ENCODE results near the gene RABGAP1.

Gene RABGAP1

DNA sequence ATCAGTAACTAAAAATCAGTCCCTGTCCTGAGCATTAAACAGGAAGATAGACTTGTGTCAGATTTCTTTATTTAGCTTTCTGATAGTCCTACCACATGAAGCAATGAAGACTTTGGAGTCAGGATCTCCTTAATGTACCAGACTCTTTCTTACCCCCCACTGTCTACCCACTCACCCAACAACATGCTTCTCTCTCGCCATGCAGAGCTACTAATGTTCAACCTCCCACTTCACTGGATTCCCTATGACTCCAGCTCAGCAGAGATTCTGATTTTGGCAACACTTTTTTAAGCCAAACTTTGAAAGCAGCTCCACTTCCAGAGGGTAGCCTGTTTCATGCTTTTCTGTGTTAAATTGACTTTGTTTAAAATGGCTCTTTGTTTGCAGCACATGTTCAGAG is 143.4 kb downstream of the RABGAP1 start:
- no peak for DNase-seq (ENCODE audit: low read depth)

DNA sequence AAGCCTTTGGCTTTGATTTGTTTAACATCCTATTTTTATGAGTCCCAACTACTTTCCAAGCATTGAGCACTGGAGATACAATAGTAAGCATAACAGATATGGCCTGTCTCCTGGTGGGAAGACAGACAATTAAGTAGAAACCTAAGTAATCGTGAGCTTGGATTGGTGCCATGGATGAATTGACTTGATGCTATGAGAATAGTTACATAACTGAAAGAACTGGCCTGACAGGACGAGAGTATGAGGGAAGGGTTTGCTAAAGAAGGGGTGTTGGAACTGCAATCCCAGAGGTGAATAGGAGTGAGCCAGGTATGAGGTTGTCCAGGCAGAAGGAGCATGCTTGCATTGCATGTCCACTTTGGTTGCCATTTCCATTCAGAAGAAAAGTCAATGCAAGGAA is 145.1 kb downstream of the RABGAP1 start:
- no peak for DNase-seq (ENCODE audit: low read depth)

- DNase-seq (ENCODE audit: low read depth): no peak
Observed at GRCh38 chr9:123087359-123087888, 146.6 kb downstream of the RABGAP1 start.

- DNase-seq (ENCODE audit: low read depth): no peak
Observed at GRCh38 chr9:123089040-123089439, 148.2 kb downstream of the RABGAP1 start.

DNA sequence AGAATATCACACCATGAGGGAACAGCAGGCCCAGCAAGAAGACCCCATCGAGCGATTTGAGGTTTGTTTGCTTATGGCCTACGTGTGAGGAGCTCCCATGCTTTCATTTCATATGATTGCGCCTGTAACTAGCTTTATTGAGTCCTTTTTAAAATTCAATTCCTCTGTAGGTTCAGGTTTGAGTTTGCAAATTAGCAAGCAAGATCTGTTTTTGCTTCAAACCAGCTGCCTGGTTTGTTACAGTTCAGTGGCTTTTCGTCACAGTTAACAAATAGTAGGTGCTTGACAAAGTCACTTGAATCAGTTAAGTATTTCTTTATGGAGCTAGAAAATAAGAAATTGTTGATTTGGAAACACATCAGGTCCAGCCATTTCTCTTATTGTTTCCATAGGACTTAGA is 149.0 kb downstream of the RABGAP1 start:
- DNase-seq (ENCODE audit: low read depth): no peak

DNA sequence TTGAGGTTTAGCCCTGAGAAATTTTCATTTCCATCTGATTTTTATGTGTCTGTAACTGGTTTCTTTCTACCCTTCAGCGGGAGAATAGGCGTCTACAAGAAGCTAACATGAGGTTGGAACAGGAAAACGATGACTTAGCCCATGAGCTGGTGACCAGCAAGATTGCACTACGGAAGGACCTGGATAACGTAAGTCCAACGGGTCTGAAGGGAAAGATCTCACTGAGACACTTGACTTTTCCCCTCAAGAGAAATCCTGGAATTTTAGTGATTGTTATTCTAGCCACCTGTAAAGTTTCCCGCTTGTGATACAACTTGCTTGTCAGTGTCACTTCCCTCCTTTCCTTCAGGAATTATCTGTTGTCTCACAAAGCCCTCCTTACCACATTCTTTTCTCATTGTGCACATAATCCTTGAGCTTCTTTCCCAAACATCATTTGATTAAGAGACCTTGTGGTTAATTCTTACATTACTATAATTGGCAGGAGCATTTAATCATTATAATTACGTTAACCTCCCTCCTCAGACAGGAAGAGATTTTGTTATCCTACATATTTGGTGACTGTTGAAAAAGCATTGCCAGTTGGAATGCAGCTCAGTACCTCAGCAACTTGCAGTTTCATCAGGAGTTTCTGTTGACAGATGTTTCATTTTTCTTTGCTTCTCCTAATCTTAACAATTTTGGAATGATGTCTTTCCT is 149.5 kb downstream of the RABGAP1 start:
- no peak for DNase-seq (ENCODE audit: low read depth)

GRCh38 chr9:123090956-123091355 is 150.1 kb downstream of the RABGAP1 start:
- DNase-seq (ENCODE audit: low read depth): no peak

GRCh38 chr9:123091459-123091858 is 150.6 kb downstream of the RABGAP1 start:
- DNase-seq (ENCODE audit: low read depth): no peak

- DNase-seq (ENCODE audit: low read depth): no peak
Observed at GRCh38 chr9:123093141-123093540, 152.3 kb downstream of the RABGAP1 start.

DNA sequence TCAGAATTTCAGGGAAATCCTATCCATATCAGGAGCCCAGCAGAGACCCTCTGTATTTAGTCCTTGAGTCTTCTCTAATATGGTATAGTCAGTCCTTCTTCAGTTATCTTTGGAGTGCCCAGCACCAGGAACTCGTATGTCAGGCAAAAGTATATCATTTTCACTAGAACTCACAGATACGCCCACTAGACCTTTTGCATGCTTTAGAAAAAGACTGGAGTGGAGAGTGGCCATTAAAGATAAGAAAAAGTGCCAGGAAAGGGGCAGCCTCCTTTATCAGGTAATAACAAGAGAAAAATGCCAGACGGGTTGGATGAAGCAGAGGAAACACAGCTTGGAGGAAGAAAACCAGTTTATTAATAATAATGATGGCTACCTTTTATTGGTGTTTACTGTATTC is 156.2 kb downstream of the RABGAP1 start:
- DNase-seq (ENCODE audit: low read depth): no peak

DNA sequence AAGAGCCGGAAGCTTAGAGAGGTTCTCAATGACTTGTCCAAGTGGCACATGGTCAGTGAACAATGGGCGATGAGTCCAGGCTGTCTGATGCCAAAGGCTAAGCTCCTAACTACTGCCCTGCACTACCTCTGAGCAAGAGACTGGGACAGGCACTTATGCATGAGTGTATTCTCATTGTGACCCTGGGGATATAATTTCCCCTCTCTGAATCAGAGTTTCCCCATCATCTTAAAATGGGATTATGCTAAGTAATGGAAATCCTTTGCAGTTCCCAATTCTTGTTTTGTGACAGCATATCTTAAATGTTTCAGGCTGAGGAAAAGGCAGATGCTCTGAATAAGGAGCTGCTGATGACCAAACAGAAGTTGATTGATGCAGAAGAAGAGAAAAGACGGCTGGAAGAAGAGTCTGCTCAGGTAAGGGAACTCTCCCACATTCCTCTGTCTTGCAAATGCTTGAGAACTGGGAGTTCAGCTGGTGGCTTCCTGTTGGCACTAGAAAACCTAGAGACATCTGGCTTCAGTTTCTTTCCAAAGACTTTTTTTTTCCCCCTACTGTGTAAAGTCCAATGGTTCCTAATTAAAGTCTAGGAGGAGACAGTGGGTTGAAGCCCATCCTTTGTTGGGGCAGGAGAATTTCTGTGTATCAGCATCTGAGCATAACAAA is 156.7 kb downstream of the RABGAP1 start:
- DNase-seq (ENCODE audit: low read depth): no peak

DNA sequence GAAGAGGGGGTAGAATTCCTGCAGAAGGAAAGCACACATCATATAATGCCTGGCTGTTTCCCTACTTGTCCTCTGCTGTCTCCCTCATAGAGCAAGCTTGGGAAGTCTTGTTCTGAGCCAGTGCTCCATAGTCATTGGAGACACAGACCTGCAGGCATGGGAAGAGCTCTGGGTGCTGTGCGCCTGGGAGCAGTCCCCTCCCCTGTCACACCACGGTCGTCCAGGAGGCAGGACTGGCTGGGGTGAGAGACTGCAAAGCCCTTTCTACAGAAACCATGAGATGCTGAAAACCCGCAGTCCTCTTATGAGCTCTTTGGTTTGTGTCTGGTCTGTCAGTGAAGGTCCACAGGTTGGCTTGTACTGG is 157.3 kb downstream of the RABGAP1 start:
- DNase-seq (ENCODE audit: low read depth): no peak

DNA sequence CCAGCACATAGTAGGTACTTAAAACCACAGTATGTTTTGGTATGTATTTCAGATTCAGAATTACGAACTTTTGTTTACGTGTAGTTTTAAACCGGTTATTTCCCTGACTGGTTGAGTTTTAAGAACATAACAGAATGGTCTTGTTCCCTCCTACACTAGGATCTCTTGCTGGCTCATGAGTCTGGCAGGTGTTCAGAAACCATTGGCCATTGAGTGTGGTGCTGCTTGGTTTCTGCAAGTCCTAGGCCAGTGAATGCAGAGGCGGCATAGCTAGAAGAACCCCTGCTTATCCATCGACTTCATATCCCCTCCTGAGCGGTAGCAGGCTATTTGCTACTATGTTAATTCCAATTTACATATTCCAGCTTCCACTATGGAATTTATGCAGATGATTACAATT is 158.2 kb downstream of the RABGAP1 start:
- no peak for DNase-seq (ENCODE audit: low read depth)

- DNase-seq (ENCODE audit: low read depth): no peak
Observed at GRCh38 chr9:123099548-123099947, 158.7 kb downstream of the RABGAP1 start.

- DNase-seq (ENCODE audit: low read depth): no peak
Observed at GRCh38 chr9:123102375-123103113, 161.7 kb downstream of the RABGAP1 start.

DNA sequence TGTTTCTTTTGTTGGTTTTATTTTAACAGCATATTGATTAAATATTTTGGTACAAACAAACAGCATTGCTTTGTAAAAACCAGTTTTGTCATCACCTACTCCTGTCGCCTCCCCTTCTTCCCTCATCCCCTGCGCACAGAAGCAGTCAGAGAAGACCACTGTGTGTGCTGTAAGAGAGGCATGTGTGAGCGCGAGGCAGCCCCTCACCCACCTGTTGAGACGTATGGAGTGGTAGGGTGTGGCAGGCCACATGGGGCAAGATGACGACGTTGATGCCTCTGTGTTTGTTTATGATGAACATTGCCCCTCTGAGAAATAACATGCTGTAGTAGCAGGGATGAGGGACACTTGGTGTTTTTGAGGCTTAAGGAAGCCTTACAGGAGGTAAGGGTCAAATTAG is 164.0 kb downstream of the RABGAP1 start:
- DNase-seq (ENCODE audit: low read depth): no peak

- no peak for DNase-seq (ENCODE audit: low read depth)
Observed at GRCh38 chr9:123105490-123105889, 164.7 kb downstream of the RABGAP1 start.

DNA sequence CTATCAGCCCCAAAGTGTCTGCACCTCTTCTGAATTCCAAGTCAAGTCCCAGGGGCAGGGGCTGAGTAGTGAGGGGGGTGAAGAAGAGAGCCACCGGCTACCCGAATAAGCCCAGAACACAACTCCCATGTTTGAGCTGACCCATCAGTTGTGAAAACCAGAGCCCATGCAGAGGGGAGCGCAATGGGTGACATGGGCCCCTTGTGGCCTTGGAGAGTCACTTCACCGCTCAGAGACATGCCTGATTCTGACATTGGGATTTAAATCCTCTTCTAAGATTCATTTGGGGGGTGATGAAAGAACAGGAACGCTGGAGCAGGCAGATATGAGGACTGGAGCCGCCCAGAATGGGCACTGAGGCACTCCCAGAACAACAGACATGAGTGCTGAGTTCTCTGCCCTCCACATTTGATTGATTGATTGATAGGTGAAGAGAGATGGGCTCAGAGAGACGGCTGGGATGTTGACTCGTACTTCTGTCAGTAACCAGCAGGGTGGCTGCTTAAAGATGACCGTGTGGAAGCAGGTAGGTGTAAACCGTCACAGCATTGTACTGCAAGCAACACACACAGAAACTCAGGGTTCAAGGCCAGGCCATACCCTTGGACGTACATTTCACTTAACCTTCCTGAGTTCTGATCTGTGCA is 166.9 kb downstream of the RABGAP1 start:
- no peak for DNase-seq (ENCODE audit: low read depth)

DNA sequence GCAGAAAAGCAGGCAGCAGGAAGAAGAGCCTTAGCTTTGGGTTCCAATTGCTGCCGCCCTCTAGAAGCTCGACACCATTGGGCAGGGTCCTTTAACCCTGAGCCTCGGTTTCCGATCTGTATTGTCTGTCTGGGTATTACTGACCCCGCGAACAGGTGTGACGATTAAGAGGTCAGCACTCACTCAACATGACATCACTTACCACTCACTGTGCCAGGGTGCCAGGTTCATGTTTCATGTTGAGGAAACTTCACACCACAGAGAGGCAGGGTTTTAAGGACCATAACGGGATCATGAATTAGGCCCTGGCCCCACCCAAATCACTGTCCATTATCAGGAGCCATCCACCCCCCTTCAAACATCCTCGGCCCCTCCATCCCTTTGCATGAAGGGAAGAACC is 168.2 kb downstream of the RABGAP1 start:
- DNase-seq (ENCODE audit: low read depth): no peak

DNA sequence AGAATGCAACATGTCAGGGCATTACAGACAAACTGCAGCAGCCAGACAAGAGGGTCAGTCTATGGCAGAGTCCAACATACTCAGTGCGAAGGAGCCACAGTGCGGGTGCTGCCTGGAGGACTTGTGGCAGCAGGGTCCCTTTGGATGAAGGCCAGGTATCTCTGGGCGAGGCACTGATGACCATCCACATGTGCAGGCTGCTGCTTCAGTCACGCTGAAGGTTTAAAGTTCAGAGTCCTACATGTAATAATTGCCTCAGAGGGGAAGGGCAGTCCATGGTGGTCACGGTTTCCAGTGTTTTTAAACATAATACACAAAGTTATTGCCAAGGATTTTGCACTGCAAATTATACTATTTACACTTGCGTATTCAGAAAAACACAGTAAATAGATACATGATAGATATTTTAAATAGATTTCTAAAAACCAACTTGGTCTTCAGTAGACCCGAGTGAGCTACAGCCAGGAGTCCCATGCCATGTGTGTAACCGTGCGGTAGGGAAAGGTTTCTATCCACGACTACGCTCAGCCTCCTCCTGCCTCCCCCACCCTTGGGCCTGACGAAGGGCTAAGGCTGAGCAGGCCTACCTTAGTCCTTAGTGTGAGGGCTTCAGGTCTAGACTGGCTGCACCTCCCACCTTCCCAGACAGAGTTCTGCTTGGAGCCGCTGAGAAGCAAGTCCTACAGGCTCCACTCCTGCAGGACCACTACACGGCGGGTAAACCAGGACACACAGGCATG is 168.9 kb downstream of the RABGAP1 start:
- no peak for DNase-seq (ENCODE audit: low read depth)

DNA sequence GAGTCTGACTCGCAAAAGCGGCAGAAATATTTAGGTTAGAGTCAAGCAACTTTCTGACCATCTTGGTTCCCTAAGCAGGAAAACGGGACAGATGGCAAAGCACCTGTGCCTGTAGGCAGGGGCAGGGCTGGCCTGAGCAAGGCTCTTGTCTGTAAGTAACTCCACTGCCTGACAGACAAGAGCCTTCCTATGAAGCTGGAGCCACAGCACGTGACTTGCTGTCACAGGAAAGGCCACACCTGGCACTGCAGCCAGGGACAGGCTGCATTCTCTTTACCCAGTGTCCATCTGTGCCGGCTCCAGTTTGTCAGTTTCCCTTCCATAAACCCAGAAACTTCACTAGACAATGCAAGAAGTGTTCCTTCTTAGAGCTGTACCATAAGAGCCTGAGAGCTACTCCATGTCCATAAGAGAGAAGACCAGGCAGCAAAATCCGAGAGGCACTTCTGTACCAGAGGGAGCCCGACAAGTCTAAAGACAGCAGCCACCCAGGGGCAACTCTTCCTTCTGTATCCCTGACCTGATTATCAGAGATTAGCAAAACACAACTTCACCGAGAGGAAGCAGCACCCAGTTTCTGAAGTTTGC is 170.7 kb downstream of the RABGAP1 start:
- DNase-seq (ENCODE audit: low read depth): no peak
